Adrenal gland (tissue), 19 donors: ENCODE measurements around the gene ZNF33B. TPM values are rescaled to one million over a fixed set of nuclear protein-coding genes. Genes with fewer than 3 reads are reported as not detected.
"Not testable (repeated sequence)": the region's sequence is repeated elsewhere in the genome, so short reads cannot be mapped to it uniquely, and the experiment has no call there.

Experiments used
- DNase-seq, 7 donors: peaks; one replicate each; pipeline ENCODE4 v3.0.0-alpha.2; 2019 to 2020
- H3K27ac ChIP-seq, 5 donors: fragments of 200-600 bp; sonication (generic) in 4 of 5; 1 replicate in 3 of 5; 2 replicates in 2 of 5; pipeline versions ENCODE4 v1.5.1 to v1.8.0; 2016 to 2020; ENCODE audit warnings: mild to moderate bottlenecking in 1 of 5
- H3K27me3 ChIP-seq: fragments of 200-600 bp; 2 replicates; pipeline ENCODE4 v1.8.0; 2021
- H3K36me3 ChIP-seq, 2 donors: fragments of 200-600 bp; replicated peaks in 1 of 2; 1 replicate in 1 of 2; 2 replicates in 1 of 2; pipeline versions ENCODE4 v1.5.1 to v1.8.0; 2018 to 2022
- H3K4me1 ChIP-seq, 2 donors: fragments of 200-600 bp; replicated peaks in 1 of 2; 1 replicate in 1 of 2; 2 replicates in 1 of 2; pipeline versions ENCODE4 v1.5.1 to v1.8.0; 2018 to 2021
- H3K4me3 ChIP-seq, 4 donors: fragments of 200-600 bp; sonication (generic) in 3 of 4; one replicate each; pipeline ENCODE4 v1.5.1; 2016 to 2018
- H3K9me3 ChIP-seq, 3 donors: fragments of 200-600 bp; sonication (generic) in 1 of 3; replicated peaks in 1 of 3; 1 replicate in 2 of 3; 2 replicates in 1 of 3; pipeline versions ENCODE4 v1.5.1 to v1.8.0; 2016 to 2021
- CTCF ChIP-seq, 6 experiments: fragments of 450-650 bp in 4 of 6; fragments of 200-600 bp in 2 of 6; sonication (generic) in 1 of 6; IDR thresholded peaks; 1 replicate in 5 of 6; 2 replicates in 1 of 6; pipeline versions ENCODE4 v1.5.1 to v1.8.0; 2016 to 2021; ENCODE audit warnings: antibody characterized with exemption in 6 of 6, mild to moderate bottlenecking in 2 of 6, moderate library complexity in 1 of 6
- POLR2A ChIP-seq, 2 donors: fragments of 450-650 bp; IDR thresholded peaks; one replicate each; pipeline ENCODE4 v1.6.1; 2017; ENCODE audit warnings: antibody characterized with exemption in 2 of 2, mild to moderate bottlenecking in 2 of 2, moderate library complexity in 1 of 2
- WGBS, 4 donors: extraction: QIAGEN DNeasy Blood & Tissue Kit in 2 of 4; methylation state at CpG; one replicate each; pipeline versions ENCODE4 v1.1.5 to v1.1.7; 2013 to 2017; 5-methylcytosine and 5-hydroxymethylcytosine counted together
- intact Hi-C, 2 donors: fragments of 100-400 bp; cut with DNase I; formaldehyde crosslinking; loops; one replicate each; pipeline versions ENCODE4 v1.14.1 to v1.15.0; 2022 to 2023
- long read RNA-seq, 10 donors: library from polyadenylated mRNA in 3 of 10; unstranded in 2 of 10; stranded (forward) in 1 of 10; transcript quantifications; one replicate each; pipeline ENCODE4 v2.0.0 and lab custom pipeline, GENCODE V29; 2021 to 2026
- polyA plus RNA-seq, 3 donors: library from polyadenylated mRNA; stranded (reverse); fragments of 200-250 nt in 2 of 3; fragments of 350-450 nt in 1 of 3; fragmentation: Illumina TruSeq in 1 of 3; extraction: RNeasy Lipid Tissue Mini Kit (QIAGEN cat#74804) in 1 of 3; gene quantifications; one replicate each; pipeline ENCODE4 v1.2.3, GENCODE V29; 2013 to 2014
- total RNA-seq, 9 donors: library from RNA; depleted of rRNA in 4 of 9; stranded (reverse); fragments of >200 nt in 4 of 9; fragments of 120-200 nt in 1 of 9; fragmentation: NEBNext Ultra II Directional in 1 of 9; extraction: Animal tissue kit (Norgen Biotek cat#: 25700) in 1 of 9; gene quantifications; one replicate each; pipeline versions ENCODE4 v1.1.0 to v1.2.4, GENCODE V29; 2013 to 2023
- donor health status: healthy with polysubstance abuse.
- donor health status: Bipolar disorder and iron deficiency.
- donor health status: DM: yes; HTN: yes; CAD: no.
- donor health status: DM: no; HTN: no; CAD: no.
- donor health status: DM: no; HTN: no; CAD: no.
- donor health status: DM: yes; HTN: yes; CAD: no.

The ZNF33B gene
- total RNA-seq: 10 to 100 TPM; 11.4 to 43.0 (median 24.0) TPM
- 10 to 100 TPM in 1 of 3 donors, 1 to 10 TPM in 2; 5.1 to 20.2 (median 6.7) TPM for polyA plus RNA-seq
- long read RNA-seq, donor 1, full-length matches to known transcripts: 2 of 2 reads
- long read RNA-seq, donor 1, partial matches to known transcripts: 0 of 2 reads
- long read RNA-seq, donor 1, other reads (novel, unspliced or antisense): 0 of 2 reads
- long read RNA-seq, donor 2: 0 reads
- long read RNA-seq, donor 3, full-length matches to known transcripts: 1 of 1 reads
- long read RNA-seq, donor 3, partial matches to known transcripts: 0 of 1 reads
- long read RNA-seq, donor 3, other reads (novel, unspliced or antisense): 0 of 1 reads
- long read RNA-seq, donor 4, full-length matches to known transcripts: 1 of 4 reads
- long read RNA-seq, donor 4, partial matches to known transcripts: 1 of 4 reads
- long read RNA-seq, donor 4, other reads (novel, unspliced or antisense): 2 of 4 reads
- long read RNA-seq, donor 5, full-length matches to known transcripts: 5 of 27 reads
- long read RNA-seq, donor 5, partial matches to known transcripts: 1 of 27 reads
- long read RNA-seq, donor 5, other reads (novel, unspliced or antisense): 21 of 27 reads
- long read RNA-seq, donor 6, full-length matches to known transcripts: 2 of 6 reads
- long read RNA-seq, donor 6, partial matches to known transcripts: 0 of 6 reads
- long read RNA-seq, donor 6, other reads (novel, unspliced or antisense): 4 of 6 reads
- long read RNA-seq, donor 7, full-length matches to known transcripts: 1 of 1 reads
- long read RNA-seq, donor 7, partial matches to known transcripts: 0 of 1 reads
- long read RNA-seq, donor 7, other reads (novel, unspliced or antisense): 0 of 1 reads
- long read RNA-seq, donor 8: 0 reads
- long read RNA-seq, donor 9: 0 reads
- long read RNA-seq, donor 10: 0 reads

GRCh38 chr10:42638055-42638820, at the start of gene ZNF33B:
ZNF33B (minus strand) TSS chr10:42638570; CDS start chr10:42636928, 1,642 bp downstream.
- Histone ChIP-seq H3K27ac (peak within 1 kb of the TSS; percentile 70 to 97 (median 90)), H3K36me3 (no peaks in the 10 kb centered on the region), H3K9me3 (no peaks in the 10 kb centered on the region), H3K4me1 (peaks cover 5 to 10% of the 10 kb centered on the region in 2 donors), H3K4me3 (peak within 1 kb of the TSS; percentile 34 to 89 (median 70)), H3K27me3 (no peaks in the 10 kb centered on the region)
- WGBS, 4 donors: 0 to 1% (median 0%) methylated on average over 29 to 62 of the region's 62 CpGs
- intact Hi-C loops: no loop called here
- peak; percentile 47 to 82 for TF ChIP-seq POLR2A (IDR thresholded peaks at IDR 0.05)
- TF ChIP-seq CTCF (IDR thresholded peaks at IDR 0.05): no peak
- peak; percentile 93 to 97 (median 95) for DNase-seq

DNA sequence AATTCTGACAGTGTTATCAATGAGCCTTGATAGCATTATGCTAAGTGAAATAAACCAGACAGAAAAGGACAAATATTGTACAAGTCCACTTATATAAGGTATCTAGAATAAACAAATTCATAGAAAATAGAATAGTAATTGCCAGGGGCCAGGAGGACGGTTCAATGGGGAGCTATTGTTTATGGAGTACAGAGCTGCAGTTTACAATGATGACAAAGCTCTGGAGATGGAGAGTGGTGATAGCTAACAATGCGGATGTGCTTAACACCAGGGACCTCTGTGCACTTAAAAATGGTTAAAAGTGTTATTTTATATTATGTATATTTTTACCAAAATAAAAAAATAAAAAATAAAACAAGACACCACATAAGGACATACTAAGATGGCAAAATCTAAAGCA, 46.1 kb upstream of the ZNF33B start:
- TF ChIP-seq POLR2A (IDR thresholded peaks at IDR 0.05) (no peak), CTCF (IDR thresholded peaks at IDR 0.05) (no peak)
- H3K27me3 ChIP-seq: no peaks in the 10 kb centered on the region
- no peaks in the 10 kb centered on the region for H3K9me3 ChIP-seq
- no peaks in the 10 kb centered on the region for H3K4me1 ChIP-seq
- H3K36me3 ChIP-seq: no peaks in the 10 kb centered on the region
- H3K4me3 ChIP-seq: no peak overlapping the region
- DNase-seq: no peak
- H3K27ac ChIP-seq: no peak overlapping the region
- intact Hi-C loops: no loop called here
- 75 to 83% (median 81%) methylated on average over 2 of the region's 2 CpGs for WGBS, 4 donors

GRCh38 chr10:42680267-42680666, 41.9 kb upstream of the ZNF33B start:
- H3K9me3 ChIP-seq: no peaks in the 10 kb centered on the region
- no peaks in the 10 kb centered on the region for H3K4me1 ChIP-seq
- WGBS, 4 donors: 58 to 81% (median 76%) methylated on average over 1 of the region's 1 CpG
- H3K27me3 ChIP-seq: no peaks in the 10 kb centered on the region
- intact Hi-C loops: no loop called here
- DNase-seq: no peak
- H3K27ac ChIP-seq: no peak overlapping the region
- TF ChIP-seq CTCF (IDR thresholded peaks at IDR 0.05) (no peak), POLR2A (IDR thresholded peaks at IDR 0.05) (no peak)
- no peaks in the 10 kb centered on the region for H3K36me3 ChIP-seq
- H3K4me3 ChIP-seq: no peak overlapping the region

GRCh38 chr10:42665181-42665979, 27.0 kb upstream of the ZNF33B start:
- WGBS, 4 donors: 78 to 80% (median 79%) methylated on average over 21 to 24 of the region's 24 CpGs
- not testable (repeated sequence) for H3K27me3 ChIP-seq, DNase-seq

More at GRCh38 chr10:42665181-42665979, 27.0 kb upstream of the ZNF33B start:
- H3K27ac ChIP-seq, intact Hi-C loops, H3K36me3 ChIP-seq, H3K9me3 ChIP-seq, H3K4me1 ChIP-seq, H3K4me3 ChIP-seq: not testable (repeated sequence)
